K562 (cell line): ENCODE results near the gene MCTS1. TPM values are rescaled to one million over a fixed set of nuclear protein-coding genes. Genes with fewer than 3 reads are reported as not detected.
A peak's percentile ranks its signal among the peaks of the same experiment; 100 is the strongest.

Experiments used
- ARHGAP35 ChIP-seq: fragments of 450-650 bp; IDR thresholded peaks from 2 replicates; pipeline ENCODE4 v1.6.1; 2018; ENCODE audit not compliant: partially characterized antibody
- DIDO1 ChIP-seq: fragments of 450-650 bp; IDR thresholded peaks from 2 replicates; pipeline ENCODE4 v1.6.1; 2016; ENCODE audit warnings: low read depth, missing biosample characterization, missing genetic modification characterization
- MYNN ChIP-seq, 2 experiments: sonication (generic); formaldehyde crosslinking in 1 of 2; IDR thresholded peaks; 2 replicates each; pipeline versions ENCODE4 v1.5.0 to v1.6.1; 2016 to 2020; ENCODE audit warnings: antibody characterized with exemption in 1 of 2, missing genetic modification reagents in 1 of 2
- NR2F6 ChIP-seq: fragments of 450-650 bp; formaldehyde crosslinking; IDR thresholded peaks from 2 replicates; pipeline ENCODE4 v1.4.0; 2020; ENCODE audit warnings: mild to moderate bottlenecking
- POLR3A ChIP-seq: IDR thresholded peaks from 2 replicates; pipeline ENCODE4 v1.6.1; 2011; ENCODE audit warnings: borderline replicate concordance, mild to moderate bottlenecking, moderate library complexity; ENCODE audit not compliant: insufficient read length, insufficient read depth; ENCODE audit errors: extremely low read depth
- POU5F1 ChIP-seq: fragments of 150-350 bp; IDR thresholded peaks from 2 replicates; pipeline ENCODE4 v1.6.1; 2014; ENCODE audit warnings: borderline replicate concordance, low read length, low read depth, mild to moderate bottlenecking; ENCODE audit not compliant: partially characterized antibody
- PRDM10 ChIP-seq: fragments of 450-650 bp; IDR thresholded peaks from 2 replicates; pipeline ENCODE4 v1.6.1; 2018; ENCODE audit not compliant: partially characterized antibody
- PTTG1 ChIP-seq: fragments of 450-650 bp; IDR thresholded peaks from 2 replicates; pipeline ENCODE4 v1.6.1; 2016; ENCODE audit warnings: low read depth, mild to moderate bottlenecking, missing genetic modification characterization, missing compliant biosample characterization
- RBM25 ChIP-seq: fragments of 200-400 bp; formaldehyde crosslinking; IDR thresholded peaks from 2 replicates; pipeline ENCODE4 v1.6.1; 2018; ENCODE audit warnings: low read length, low read depth, moderate library complexity; ENCODE audit not compliant: severe bottlenecking
- SMARCA4 ChIP-seq: fragments of 450-650 bp; IDR thresholded peaks from 2 replicates; pipeline ENCODE4 v1.6.1; 2016
- SREBF2 ChIP-seq: sonication (generic); formaldehyde crosslinking; IDR thresholded peaks from 2 replicates; pipeline ENCODE4 v1.4.0; 2020; ENCODE audit warnings: mild to moderate bottlenecking, missing genetic modification reagents
- STAT5A ChIP-seq: IDR thresholded peaks from 2 replicates; pipeline ENCODE4 v1.6.1; 2012; ENCODE audit warnings: low read length, inconsistent platforms, borderline replicate concordance
- TEAD4 ChIP-seq, 2 experiments: sonication (generic) in 1 of 2; formaldehyde crosslinking in 1 of 2; IDR thresholded peaks; 2 replicates each; pipeline versions ENCODE4 v1.6.1 to v1.8.0; 2012 to 2022; ENCODE audit warnings: borderline replicate concordance in 1 of 2, inconsistent platforms in 1 of 2, low read length in 1 of 2, mild to moderate bottlenecking in 1 of 2, missing genetic modification reagents in 1 of 2
- VEZF1 ChIP-seq: fragments of 200-800 bp; sonication (Bioruptor generic); IDR thresholded peaks from 2 replicates; pipeline ENCODE4 v1.6.1; 2017; ENCODE audit warnings: missing genetic modification characterization, missing compliant biosample characterization
- ZBTB49 ChIP-seq: sonication (generic); formaldehyde crosslinking; IDR thresholded peaks from 2 replicates; pipeline ENCODE4 v1.8.0; 2022; ENCODE audit warnings: missing genetic modification reagents, mild to moderate bottlenecking, borderline replicate concordance
- ZFP91 ChIP-seq: sonication (generic); formaldehyde crosslinking; IDR thresholded peaks from 2 replicates; pipeline ENCODE4 v1.8.0; 2022; ENCODE audit warnings: mild to moderate bottlenecking, missing genetic modification reagents
- ZNF263 ChIP-seq: sonication (generic); formaldehyde crosslinking; IDR thresholded peaks from 2 replicates; pipeline ENCODE4 v1.8.0; 2022; ENCODE audit warnings: mild to moderate bottlenecking, missing genetic modification reagents, borderline replicate concordance
- polyA plus RNA-seq, 8 experiments: library from polyadenylated mRNA; depleted of rRNA in 4 of 8; stranded (reverse) in 5 of 8; unstranded in 3 of 8; fragments of >200 nt; fragmentation: Nextera tagmentation in 2 of 8; fragmentation: Illumina TruSeq in 1 of 8; extraction: Ambion mirVana in 2 of 8; extraction: Trizol in 1 of 8; gene quantifications; 2 replicates each; pipeline versions ENCODE4 v1.2.1 to v1.2.3, GENCODE V29; 2011 to 2014; ENCODE audit warnings: inconsistent platforms in 1 of 8, missing spikeins in 1 of 8
- total RNA-seq, 7 experiments: library from RNA; depleted of rRNA in 6 of 7; stranded (reverse); fragments of >200 nt in 6 of 7; fragmentation: Illumina TruSeq in 2 of 7; extraction: Trizol in 2 of 7; gene quantifications; 2 replicates each; pipeline versions ENCODE4 v1.2.1 to v1.2.3, GENCODE V29; 2011 to 2021; ENCODE audit warnings: low replicate concordance in 1 of 7

MCTS1 gene
- total and polyA plus RNA-seq, 9 of the 15 experiments (the other 6 are each of a cell fraction or from before 2014, with no cell fraction given): 65.3 to 300 (median 152) TPM

- TF ChIP-seq RBM25 (no peak), STAT5A (no peak), DIDO1 (tag) (no peak), MYNN (IDR thresholded peaks at IDR 0.05) (no peak), MYNN (CRISPR knock-in tag; IDR thresholded peaks at IDR 0.05) (no peak), SMARCA4 (peak; percentile 11; the same call in 1 of the 2 replicates), VEZF1 (CRISPR knock-in tag) (peak; percentile 90), POLR3A (no peak), NR2F6 (no peak), ARHGAP35 (no peak), TEAD4 (IDR thresholded peaks at IDR 0.05; ENCODE audit: low read length) (no peak), TEAD4 (CRISPR knock-in tag; IDR thresholded peaks at IDR 0.05; ENCODE audit: borderline replicate concordance) (no peak), ZBTB49 (CRISPR knock-in tag) (no peak), PTTG1 (no peak), ZFP91 (CRISPR knock-in tag) (no peak), SREBF2 (CRISPR knock-in tag) (no peak), PRDM10 (peak; percentile 70), POU5F1 (no peak), ZNF263 (CRISPR knock-in tag) (no peak)
Observed at GRCh38 chrX:120629667-120630537, 26.0 kb downstream of the MCTS1 start, which contains the start of gene C1GALT1C1 (continued).
